GM21526 (cell line): ENCODE data around the gene SNRPD2.
"Not testable (repeated sequence)": the region's sequence is repeated elsewhere in the genome, so short reads cannot be mapped to it uniquely, and the experiment has no call there.

Experiments used
- ATAC-seq: cut with Tn5 transposase; IDR thresholded peaks from one replicate; pipeline ENCODE4 v1.9.1; 2021; ENCODE audit warnings: moderate library complexity; ENCODE audit not compliant: unreplicated experiment, low FRiP score

SNRPD2 gene

GRCh38 chr19:45705710-45706415 is 14.1 kb upstream of the SNRPD2 start:
- ATAC-seq, result no peak

- no peak for ATAC-seq
These were observed 13.4 kb upstream of the SNRPD2 start for GRCh38 chr19:45705115-45705514.

DNA sequence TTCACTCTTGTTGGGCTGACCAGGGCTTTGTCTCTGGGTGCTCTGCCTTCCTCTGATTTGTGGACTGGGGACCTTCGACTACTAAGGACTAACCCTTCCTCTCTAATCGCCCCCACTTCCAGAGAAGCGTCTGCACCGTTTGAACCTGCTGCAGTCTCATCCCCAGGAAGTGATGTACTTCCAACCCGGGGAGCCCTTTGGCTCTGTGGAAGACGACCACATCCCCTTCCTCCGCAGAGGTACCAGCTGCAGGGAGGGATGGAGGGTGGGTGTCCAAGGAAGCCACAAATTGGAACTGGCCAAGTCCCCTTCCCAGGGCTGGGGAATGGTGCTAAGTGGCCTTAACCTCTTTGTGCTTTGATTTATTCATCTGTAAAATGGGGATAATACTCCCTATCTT is 9.9 kb upstream of the SNRPD2 start:
- ATAC-seq, result no peak

DNA sequence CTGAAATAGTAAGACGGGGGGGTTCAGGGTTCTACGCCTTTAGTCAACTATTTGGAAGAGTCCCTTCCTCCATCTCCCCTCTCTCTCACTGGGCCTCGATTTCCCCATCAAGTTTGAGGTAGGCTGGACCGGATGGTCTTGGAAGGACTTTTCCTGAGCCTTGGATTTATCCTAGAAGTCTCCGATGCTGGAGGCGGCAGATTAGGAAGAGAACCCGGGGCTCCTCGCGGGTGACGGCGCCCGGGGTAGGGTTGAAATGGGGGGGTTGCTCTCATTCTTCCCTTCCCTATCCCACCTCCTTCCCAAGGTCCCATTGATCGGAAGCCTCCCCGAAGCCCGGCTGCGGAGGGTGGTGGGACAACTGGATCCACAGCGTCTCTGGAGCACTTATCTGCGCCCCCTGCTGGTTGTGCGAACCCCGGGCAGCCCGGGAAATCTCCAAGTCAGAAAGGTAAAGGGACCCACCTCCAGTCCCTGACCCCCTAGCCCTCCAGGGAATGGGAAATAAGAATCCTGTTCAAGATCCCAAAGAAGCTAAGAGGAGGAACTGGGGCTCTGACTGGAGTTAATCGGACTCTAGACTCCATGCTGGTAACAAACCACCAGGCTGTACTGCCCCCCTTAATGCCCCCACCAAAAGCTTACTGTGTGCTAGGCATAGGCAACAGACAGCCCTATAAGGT is 1.5 kb upstream of the SNRPD2 start:
- no peak for ATAC-seq

DNA sequence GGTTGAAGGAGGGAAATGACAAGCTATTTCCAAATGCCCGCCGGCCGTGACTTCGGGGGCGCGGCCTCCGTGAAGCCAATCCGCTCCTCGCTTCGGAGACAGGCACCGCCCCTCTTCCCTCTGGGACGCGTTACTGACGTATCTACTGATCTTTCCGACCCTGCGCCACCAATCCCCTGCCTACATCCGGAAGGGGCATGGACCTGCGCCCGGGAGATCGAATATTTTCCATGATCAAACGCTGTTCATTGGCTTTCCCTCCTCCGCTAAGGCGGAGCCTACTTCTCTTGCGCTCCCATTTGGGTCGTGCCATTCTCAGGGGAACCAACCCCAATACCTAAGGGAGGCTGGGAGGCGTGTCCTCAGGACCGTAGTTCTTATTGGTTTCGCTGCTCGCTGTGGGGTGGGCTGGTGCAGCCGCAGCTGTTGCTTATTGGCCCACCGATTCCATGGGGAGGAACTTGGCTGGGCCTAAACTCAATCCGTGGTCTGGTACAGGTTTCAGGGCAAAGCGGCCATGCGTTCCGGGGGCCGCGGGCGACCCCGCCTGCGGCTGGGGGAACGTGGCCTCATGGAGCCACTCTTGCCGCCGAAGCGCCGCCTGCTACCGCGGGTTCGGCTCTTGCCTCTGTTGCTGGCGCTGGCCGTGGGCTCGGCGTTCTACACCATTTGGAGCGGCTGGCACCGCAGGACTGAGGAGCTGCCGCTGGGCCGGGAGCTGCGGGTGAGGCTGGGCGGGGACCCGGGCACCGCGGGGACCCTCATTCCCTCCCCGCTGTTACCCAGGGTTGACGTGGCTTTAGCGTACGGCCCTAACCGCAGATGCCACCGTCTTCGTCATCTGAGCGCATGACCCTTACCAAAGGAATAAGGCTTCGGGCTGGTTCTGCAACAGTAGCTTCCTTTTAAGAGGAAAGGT is 693 bp upstream of the SNRPD2 start, which contains the start of gene QPCTL:
Gene QPCTL, plus strand, starts transcription at position 480 of the 919 bp plus-strand sequence. Its CDS starts 38 bp downstream, at position 518.
- peak; percentile 79 for ATAC-seq

DNA sequence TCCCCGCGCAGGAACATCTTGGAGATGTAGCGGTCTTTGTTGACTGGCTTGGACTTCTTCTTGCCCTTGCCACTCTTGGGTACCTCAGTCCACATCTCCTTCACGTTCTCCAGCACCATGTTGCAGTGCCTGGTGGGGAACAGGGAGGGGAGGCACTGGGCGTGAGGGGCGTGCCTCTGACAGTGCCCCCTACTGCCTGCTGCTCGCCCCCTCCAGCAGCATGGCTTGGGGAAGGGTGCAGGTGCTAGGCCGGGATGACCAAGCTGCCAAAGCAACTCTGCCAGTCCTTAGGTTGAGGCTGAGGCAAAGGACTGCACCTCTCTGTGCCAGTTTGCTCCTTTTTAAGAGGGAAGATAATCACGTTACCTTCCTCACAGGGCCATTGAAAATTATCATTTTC is 4.2 kb downstream of the SNRPD2 start:
- ATAC-seq, result no peak

- not testable (repeated sequence) for ATAC-seq
These were observed 6.7 kb downstream of the SNRPD2 start for GRCh38 chr19:45685045-45685444.

DNA sequence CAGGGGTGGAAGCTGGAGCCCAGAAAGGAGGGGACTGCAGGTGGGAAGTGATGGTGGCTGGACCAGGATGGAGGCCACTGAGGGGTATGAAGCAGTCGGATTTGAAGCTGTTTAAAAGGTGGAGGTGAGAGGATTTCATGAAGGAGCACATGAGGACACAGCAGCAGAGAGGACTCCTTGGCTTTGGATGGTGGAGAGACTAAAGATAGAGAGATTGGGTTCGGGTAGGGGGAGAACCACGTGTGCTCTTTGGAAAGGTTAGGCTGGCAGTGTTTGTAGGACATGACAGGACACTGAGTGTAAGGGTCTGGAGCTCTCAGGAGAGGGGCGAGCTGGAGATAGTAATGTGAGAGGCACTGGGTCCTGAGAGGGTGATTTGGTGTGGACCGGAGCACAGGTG is 8.8 kb downstream of the SNRPD2 start:
- ATAC-seq, result no peak

GRCh38 chr19:45682117-45682516 is 9.6 kb downstream of the SNRPD2 start:
- ATAC-seq, result no peak

DNA sequence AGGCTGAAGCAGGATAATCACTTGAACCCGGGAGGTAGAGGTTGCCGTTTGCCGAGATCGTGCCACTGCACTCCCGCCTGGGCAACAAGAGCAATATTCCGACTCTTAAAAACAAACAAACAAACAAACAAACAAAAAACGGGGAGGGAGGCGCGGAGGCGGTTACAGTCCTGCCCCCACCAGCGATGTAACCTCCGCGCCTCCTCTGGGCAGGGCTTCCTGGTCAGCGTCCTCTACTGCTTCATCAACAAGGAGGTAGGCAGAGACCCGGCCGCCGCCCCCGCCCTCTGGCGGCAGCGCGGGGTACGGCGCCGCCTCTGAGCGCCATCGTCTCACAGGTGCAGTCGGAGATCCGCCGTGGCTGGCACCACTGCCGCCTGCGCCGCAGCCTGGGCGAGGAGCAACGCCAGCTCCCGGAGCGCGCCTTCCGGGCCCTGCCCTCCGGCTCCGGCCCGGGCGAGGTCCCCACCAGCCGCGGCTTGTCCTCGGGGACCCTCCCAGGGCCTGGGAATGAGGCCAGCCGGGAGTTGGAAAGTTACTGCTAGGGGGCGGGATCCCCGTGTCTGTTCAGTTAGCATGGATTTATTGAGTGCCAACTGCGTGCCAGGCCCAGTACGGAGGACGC is 10.2 kb downstream of the SNRPD2 start:
- peak; percentile 61 for ATAC-seq

DNA sequence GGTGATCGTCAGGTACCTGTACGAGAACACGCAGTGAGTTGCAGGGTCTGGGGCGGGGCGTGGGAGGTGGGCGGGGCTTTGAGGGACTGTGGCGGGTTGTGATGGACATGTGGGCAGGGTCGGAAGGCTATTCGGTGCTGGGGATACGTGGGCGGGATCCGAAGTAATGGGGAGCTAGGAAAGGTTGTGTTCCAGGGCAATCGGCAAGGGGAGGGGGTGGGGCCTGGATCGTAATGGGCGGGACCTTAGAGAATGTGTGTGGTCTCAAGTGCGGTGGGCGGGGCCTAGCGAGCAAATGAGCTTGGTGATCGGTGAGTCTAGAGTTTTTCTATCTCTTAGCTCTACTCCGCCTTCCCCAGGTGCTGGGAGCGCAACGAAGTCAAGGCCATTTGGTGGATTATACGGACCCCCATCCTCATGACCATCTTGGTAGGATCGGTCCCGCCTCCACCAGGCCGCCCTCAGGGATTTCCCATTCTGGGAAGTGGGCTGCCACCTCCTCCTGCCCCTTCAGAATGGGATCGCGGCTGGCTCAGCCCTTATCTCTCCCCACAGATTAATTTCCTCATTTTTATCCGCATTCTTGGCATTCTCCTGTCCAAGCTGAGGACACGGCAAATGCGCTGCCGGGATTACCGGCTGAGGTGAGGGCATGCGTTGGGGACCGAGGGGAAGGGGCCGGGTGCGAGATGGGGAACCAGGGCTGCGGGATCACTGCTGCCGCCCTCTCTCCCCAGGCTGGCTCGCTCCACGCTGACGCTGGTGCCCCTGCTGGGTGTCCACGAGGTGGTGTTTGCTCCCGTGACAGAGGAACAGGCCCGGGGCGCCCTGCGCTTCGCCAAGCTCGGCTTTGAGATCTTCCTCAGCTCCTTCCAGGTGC is 14.2 kb downstream of the SNRPD2 start:
- ATAC-seq, result no peak

DNA sequence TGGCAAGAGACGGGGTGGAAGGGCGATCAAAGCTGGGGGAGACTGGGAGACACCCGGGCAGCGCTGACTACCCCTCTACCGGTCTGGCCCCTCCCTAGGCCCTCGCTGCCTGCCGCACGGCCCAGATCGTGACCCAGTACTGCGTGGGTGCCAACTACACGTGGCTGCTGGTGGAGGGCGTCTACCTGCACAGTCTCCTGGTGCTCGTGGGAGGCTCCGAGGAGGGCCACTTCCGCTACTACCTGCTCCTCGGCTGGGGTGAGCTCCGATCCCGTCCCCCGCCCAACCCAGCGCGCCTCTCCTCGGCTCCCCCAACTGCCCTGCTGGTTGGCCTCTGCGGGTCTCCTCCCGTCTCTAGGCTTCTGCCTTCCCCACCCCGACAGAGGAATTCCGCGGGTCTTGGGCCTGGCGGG is 14.9 kb downstream of the SNRPD2 start:
- no peak for ATAC-seq

DNA sequence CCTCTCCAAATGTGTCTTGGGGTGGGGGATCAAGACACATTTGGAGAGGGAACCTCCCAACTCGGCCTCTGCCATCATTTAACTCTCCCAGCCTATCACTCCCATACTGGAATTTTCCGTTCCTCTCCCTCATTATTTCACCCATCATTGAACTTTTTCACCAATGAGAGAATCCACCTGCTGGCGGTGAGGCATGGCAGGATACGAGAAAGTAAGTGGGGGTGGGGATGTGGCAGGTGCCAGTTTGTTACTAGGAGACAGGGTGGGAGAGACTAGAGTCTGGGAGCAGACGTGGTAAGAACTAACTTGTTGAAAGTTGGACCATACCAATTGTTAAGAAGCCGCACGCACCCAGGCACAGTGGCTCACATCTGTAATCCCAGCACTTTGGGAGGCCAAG is 16.8 kb downstream of the SNRPD2 start:
- no peak for ATAC-seq

DNA sequence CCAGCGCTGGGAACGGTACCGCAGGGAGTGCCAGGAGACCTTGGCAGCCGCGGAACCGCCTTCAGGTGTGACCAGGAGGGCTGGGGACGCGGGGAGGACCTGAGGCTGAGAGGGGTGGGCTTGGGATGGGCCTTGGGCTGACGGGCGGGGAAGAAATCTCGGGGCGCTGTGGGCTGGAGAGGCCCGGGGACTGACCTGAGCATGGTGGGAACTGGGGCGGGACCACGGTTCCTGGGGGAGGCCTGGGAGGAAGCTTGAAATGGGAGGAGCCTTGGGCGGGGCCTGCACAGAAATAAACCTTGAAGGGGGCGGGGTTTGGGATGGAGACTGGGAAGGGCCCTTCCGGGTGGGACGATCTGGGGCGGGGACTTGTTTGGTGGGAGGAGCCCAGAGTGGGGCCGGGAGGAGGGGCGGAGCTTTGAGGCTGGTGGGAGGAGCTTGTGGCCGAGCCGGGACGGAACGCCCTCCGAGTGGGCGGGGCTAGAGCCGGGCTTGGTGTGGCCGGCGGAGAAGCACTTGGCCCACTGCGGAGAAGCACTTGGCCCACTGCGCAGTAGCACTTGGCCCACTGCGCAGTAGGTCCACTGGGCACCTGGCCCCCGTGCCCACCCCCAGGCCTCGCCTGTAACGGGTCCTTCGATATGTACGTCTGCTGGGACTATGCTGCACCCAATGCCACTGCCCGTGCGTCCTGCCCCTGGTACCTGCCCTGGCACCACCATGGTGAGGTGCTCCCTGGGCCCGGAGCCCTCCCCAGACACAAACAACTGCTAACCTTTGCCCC is 20.9 kb downstream of the SNRPD2 start:
- ATAC-seq, result no peak

- peak; percentile 12 for ATAC-seq
These were observed 23.3 kb downstream of the SNRPD2 start for GRCh38 chr19:45668342-45668871.

- no peak for ATAC-seq
These were observed 24.0 kb downstream of the SNRPD2 start, which contains the start of gene GIPR for GRCh38 chr19:45667620-45668341. TSS of gene GIPR (plus strand) at chr19:45668221. CDS start at chr19:45669521, 1,300 bp downstream.

GRCh38 chr19:45664575-45664974 is 27.2 kb downstream of the SNRPD2 start:
- no peak for ATAC-seq

- ATAC-seq, result no peak
These were observed 28.0 kb downstream of the SNRPD2 start for GRCh38 chr19:45663800-45664199.
